CD4-positive, alpha-beta memory T cell (primary cell): Measurements from ENCODE around the gene LRRIQ4. TPM values are rescaled to one million over a fixed set of nuclear protein-coding genes. Genes with fewer than 3 reads are reported as not detected.

ENCODE experiments used
- CTCF ChIA-PET: fragments of 350-600 bp; sonication (Branson Sonifier 250); formaldehyde crosslinking; loops from one replicate; lab custom pipeline; 2021; ENCODE audit warnings: inconsistent platforms; ENCODE audit not compliant: partially characterized antibody; lab: Charles Lee
- POLR2A ChIA-PET: fragments of 350-600 bp; sonication (Branson Sonifier 250); formaldehyde crosslinking; loops from one replicate; lab custom pipeline; 2021; ENCODE audit not compliant: partially characterized antibody; lab: Charles Lee
- DNase-seq, 5 donors: peaks; one replicate each; pipeline versions ENCODE4 v3.0.0 to v3.0.0-alpha.2; 2020 to 2022; ENCODE audit warnings: mixed read lengths in 1 of 5
- H3K27ac ChIP-seq: one replicate; pipeline ENCODE4 v1.7.0; 2013; ENCODE audit warnings: low read depth, low read length
- H3K27me3 ChIP-seq: 2 replicates; pipeline ENCODE4 v1.7.0; 2013; ENCODE audit warnings: mild to moderate bottlenecking, low read length, moderate library complexity; ENCODE audit not compliant: insufficient read depth
- H3K36me3 ChIP-seq: 2 replicates; pipeline ENCODE4 v1.7.0; 2013; ENCODE audit warnings: mild to moderate bottlenecking, low read length, moderate library complexity; ENCODE audit not compliant: insufficient read depth
- H3K4me1 ChIP-seq: 2 replicates; pipeline ENCODE4 v1.7.0; 2013; ENCODE audit warnings: mild to moderate bottlenecking, low read length, moderate library complexity; ENCODE audit not compliant: insufficient read depth
- H3K4me3 ChIP-seq, 2 donors: one replicate each; pipeline ENCODE4 v1.7.0; 2013; ENCODE audit warnings: low read length in 2 of 2, mild to moderate bottlenecking in 1 of 2
- H3K9me3 ChIP-seq, 2 donors: one replicate each; pipeline ENCODE4 v1.7.0; 2013; ENCODE audit warnings: low read length in 2 of 2, control low read depth in 1 of 2; ENCODE audit not compliant: control insufficient read depth in 1 of 2
- H3K27ac Mint-ChIP-seq, 7 donors: one replicate each; pipeline ENCODE4 v1.8.0; 2020 to 2021; ENCODE audit warnings: mixed read lengths in 7 of 7, mild to moderate bottlenecking in 6 of 7, inconsistent platforms in 3 of 7, moderate library complexity in 3 of 7
- H3K27me3 Mint-ChIP-seq, 2 donors: one replicate each; pipeline ENCODE4 v1.8.0; 2020 to 2021; ENCODE audit warnings: mixed read lengths in 2 of 2
- H3K36me3 Mint-ChIP-seq, 2 donors: one replicate each; pipeline ENCODE4 v1.8.0; 2020 to 2021; ENCODE audit warnings: mixed read lengths in 2 of 2, inconsistent platforms in 1 of 2, mild to moderate bottlenecking in 1 of 2
- H3K4me1 Mint-ChIP-seq, 4 donors: one replicate each; pipeline ENCODE4 v1.8.0; 2020 to 2021; ENCODE audit warnings: mixed read lengths in 4 of 4, mild to moderate bottlenecking in 1 of 4
- H3K4me3 Mint-ChIP-seq, 8 donors: one replicate each; pipeline ENCODE4 v1.8.0; 2020 to 2021; ENCODE audit warnings: mixed read lengths in 8 of 8, mild to moderate bottlenecking in 7 of 8, moderate library complexity in 6 of 8, inconsistent platforms in 3 of 8
- H3K9me3 Mint-ChIP-seq, 8 donors: one replicate each; pipeline ENCODE4 v1.8.0; 2020 to 2021; ENCODE audit warnings: mixed read lengths in 8 of 8, mild to moderate bottlenecking in 5 of 8, inconsistent platforms in 3 of 8, moderate library complexity in 1 of 8
- intact Hi-C: fragments of 100-400 bp; cut with micrococcal nuclease; formaldehyde crosslinking; loops from one replicate; pipeline ENCODE4 v1.15.1; 2023
- polyA plus RNA-seq, 2 donors: library from polyadenylated mRNA; unstranded; fragments of 300-500 nt; fragmentation: Illumina TruSeq; gene quantifications; one replicate each; pipeline ENCODE4 v1.2.3, GENCODE V29; 2021
- total RNA-seq, 2 experiments: library from RNA; stranded (reverse); gene quantifications; one replicate each; pipeline ENCODE4 v1.2.3, GENCODE V29; 2021

The LRRIQ4 gene
- total and polyA plus RNA-seq, 4 experiments from 2014 or later, result not detected

DNA sequence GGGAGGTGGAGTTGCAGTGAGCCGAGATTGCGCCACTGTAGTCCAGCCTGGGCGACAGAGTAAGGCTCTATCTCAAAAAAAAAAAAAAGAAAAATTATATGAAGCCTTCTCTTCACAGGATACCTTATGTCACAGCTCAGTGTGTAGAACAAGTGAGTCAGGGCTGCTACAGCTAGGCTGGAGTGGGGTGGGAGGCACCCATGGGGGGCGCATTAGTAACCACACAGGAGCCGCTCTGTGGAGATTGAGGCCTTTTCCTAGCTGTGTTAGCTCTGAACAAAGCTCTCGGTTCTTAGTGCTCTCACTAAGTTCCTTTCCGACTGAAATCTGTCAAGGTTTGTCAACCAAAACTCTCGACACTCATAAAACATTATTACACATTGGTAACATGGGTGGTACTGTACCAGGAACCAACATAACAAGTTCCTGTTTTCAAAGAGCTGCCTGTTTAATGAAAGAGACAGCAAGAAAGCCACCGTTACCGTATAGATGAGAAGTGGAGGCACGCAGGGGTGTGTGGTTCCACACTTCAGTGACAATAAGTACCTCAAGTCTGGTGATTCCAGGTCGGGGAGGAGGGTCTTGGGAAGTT is 52.6 kb downstream of the LRRIQ4 start:
- intact Hi-C loops, result loop anchor here (10.0 kb wide), 2 partner anchors 230 to 410 kb away; no protein-coding TSS in a partner anchor
- Mint-ChIP-seq H3K36me3 (no peaks in the 10 kb centered on the region), H3K4me1 (peaks cover 4 to 17% (median 6%) of the 10 kb centered on the region in 4 donors), H3K27me3 (peaks cover 3 to 7% of the 10 kb centered on the region in 2 donors), H3K27ac (peak overlapping the region in 4 of 7 donors; percentile 60 to 71 (median 62)), H3K9me3 (no peaks in the 10 kb centered on the region), H3K4me3 (peak overlapping the region in 2 of 8 donors; percentile 22 to 41)
- H3K36me3 ChIP-seq, result no peaks in the 10 kb centered on the region
- H3K9me3 ChIP-seq, result no peaks in the 10 kb centered on the region
- H3K27me3 ChIP-seq, result no peaks in the 10 kb centered on the region
- H3K4me1 ChIP-seq, result peaks cover 7% of the 10 kb centered on the region
- H3K27ac ChIP-seq, result no peak overlapping the region
- CTCF ChIA-PET, result interaction anchor here (1.1 to 6.2 kb wide), 4 partner anchors 27 to 947 kb away, joined by 3 to 29 read pairs (median 15); no protein-coding TSS in a partner anchor
- DNase-seq, result peak in 1 of 5 donors; percentile 2
- POLR2A ChIA-PET, result interaction anchor here (1.0 kb wide), 1 partner anchor 102 kb away, joined by 5 read pairs; no protein-coding TSS in a partner anchor
- H3K4me3 ChIP-seq, result no peak overlapping the region

DNA sequence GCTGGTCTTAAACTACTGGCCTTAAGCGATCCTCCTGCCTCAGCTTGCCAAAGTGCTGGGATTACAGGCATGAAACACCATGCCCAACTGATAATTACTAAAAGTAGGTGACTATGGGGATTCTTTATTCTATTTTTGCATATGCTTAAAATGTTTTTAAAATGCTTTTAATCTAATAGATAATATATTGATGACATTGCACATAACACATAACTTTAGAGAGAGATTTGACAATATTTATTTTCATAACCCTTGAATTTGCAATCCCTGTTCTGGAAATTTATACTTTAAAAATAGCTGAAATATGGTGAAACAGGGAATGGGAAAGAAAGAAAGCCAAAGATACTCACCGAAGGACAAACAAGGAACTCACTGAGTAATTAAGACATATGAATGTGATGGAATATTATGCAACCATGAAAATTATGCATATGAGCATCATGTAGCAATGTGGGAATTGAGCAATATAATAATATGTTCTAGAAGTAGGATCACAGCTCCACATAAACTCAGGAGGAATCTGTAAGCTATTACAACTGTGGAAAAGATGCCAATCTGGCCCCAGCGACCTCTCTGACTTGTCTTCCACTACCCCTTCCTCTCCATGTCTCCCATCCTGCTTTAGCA is 55.0 kb downstream of the LRRIQ4 start:
- ChIA-PET CTCF (interaction anchor here (0.7 kb wide), 1 partner anchor 103 kb away, joined by 3 read pairs; the partner anchor contains the start of gene TERC), POLR2A (no interaction called here)
- Histone ChIP-seq H3K9me3 (no peaks in the 10 kb centered on the region), H3K4me1 (peaks cover 21% of the 10 kb centered on the region), H3K4me3 (no peak overlapping the region), H3K27me3 (no peaks in the 10 kb centered on the region), H3K27ac (no peak overlapping the region), H3K36me3 (no peaks in the 10 kb centered on the region)
- no peaks in the 10 kb centered on the region for H3K36me3 Mint-ChIP-seq
- peaks cover 15 to 34% (median 19%) of the 10 kb centered on the region in 4 donors for H3K4me1 Mint-ChIP-seq
- peaks cover 0 to 1% of the 10 kb centered on the region in 2 donors for H3K27me3 Mint-ChIP-seq
- H3K4me3 Mint-ChIP-seq, result no peak overlapping the region
- intact Hi-C loops, result loop anchor here (10.0 kb wide), 2 partner anchors 227 to 407 kb away; no protein-coding TSS in a partner anchor
- no peak overlapping the region for H3K27ac Mint-ChIP-seq
- no peak for DNase-seq
- no peaks in the 10 kb centered on the region for H3K9me3 Mint-ChIP-seq

DNA sequence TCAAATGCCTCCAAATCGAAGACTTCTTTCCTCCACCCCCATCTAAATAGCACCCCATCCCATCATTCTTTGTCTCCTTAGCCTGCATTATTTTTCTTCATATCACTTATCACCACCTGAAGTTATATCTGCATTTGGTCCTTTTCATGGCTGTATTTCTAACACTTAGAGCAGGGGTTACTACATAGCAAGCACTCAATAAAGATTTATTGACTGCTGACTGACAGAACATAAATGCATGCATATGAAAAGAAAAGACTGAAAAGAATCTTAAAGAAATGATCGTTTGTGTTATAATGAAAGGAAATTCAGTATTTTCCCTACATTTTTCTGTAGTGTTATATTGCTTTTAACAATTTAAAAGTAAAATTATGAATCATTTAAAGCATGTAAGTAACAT is 55.7 kb downstream of the LRRIQ4 start:
- DNase-seq, result no peak
- no peaks in the 10 kb centered on the region for H3K9me3 ChIP-seq
- H3K4me3 ChIP-seq, result no peak overlapping the region
- Mint-ChIP-seq H3K27me3 (peaks cover 0 to 1% of the 10 kb centered on the region in 2 donors), H3K27ac (no peak overlapping the region), H3K4me1 (peaks cover 15 to 35% (median 18%) of the 10 kb centered on the region in 4 donors), H3K36me3 (no peaks in the 10 kb centered on the region), H3K4me3 (no peak overlapping the region), H3K9me3 (no peaks in the 10 kb centered on the region)
- peaks cover 18% of the 10 kb centered on the region for H3K4me1 ChIP-seq
- no peak overlapping the region for H3K27ac ChIP-seq
- intact Hi-C loops, result loop anchor here (10.0 kb wide), 2 partner anchors 226 to 406 kb away; no protein-coding TSS in a partner anchor
- ChIA-PET POLR2A (no interaction called here), CTCF (no interaction called here)
- no peaks in the 10 kb centered on the region for H3K27me3 ChIP-seq
- no peaks in the 10 kb centered on the region for H3K36me3 ChIP-seq

DNA sequence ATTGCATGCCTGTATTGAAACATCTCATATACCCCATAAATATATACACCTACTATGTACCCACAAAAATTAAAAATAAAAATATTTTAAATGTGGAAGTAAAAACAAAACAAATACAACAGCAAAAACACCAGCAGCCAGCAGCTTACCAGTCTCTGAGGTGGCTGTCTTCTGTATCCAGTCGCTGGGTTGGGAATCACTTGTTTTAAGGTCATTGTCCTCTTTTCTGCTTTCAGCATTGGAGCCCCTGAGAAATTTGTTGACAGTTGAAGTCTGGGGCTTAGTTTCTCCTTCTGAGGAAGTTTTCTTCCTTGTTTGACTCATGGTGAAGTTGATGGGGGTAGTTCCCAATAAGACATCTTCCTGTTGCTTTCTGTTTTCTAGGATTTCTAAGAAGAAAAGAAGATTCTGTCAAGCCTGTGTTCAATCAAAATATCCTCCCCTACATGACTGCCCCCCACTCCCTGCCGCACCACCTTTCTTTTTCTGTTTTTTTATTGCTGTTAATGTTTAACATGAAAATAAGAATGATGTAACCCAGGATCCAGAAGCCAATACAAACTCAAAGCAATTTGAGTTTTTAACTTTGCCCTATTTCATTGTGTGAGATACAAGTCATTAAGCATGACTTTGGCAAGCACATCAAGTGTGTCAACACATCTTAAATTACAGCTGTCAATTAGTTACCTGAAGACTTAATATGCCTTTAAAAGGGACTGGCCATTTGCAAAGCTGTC is 57.0 kb downstream of the LRRIQ4 start, which contains the start of gene LRRC31:
TSS of gene LRRC31 (minus strand) at position 452 of the 737 bp plus-strand sequence. CDS start at position 324, 128 bp downstream.
- no peak within 1 kb of the TSS for H3K4me3 Mint-ChIP-seq
- no peak for DNase-seq
- H3K4me1 Mint-ChIP-seq, result peaks cover 12 to 27% (median 15%) of the 10 kb centered on the region in 4 donors
- H3K4me3 ChIP-seq, result no peak within 1 kb of the TSS
- peak within 1 kb of the TSS in 3 of 7 donors; percentile 36 to 73 (median 47) for H3K27ac Mint-ChIP-seq
- H3K36me3 Mint-ChIP-seq, result no peaks in the 10 kb centered on the region
- intact Hi-C loops, result loop anchor here (10.0 kb wide), 2 partner anchors 225 to 405 kb away; no protein-coding TSS in a partner anchor
- POLR2A ChIA-PET, result interaction anchor here (1.8 kb wide), 1 partner anchor 97 kb away, joined by 12 read pairs; the partner anchor contains the start of gene SEC62
- peaks cover 0 to under 1% of the 10 kb centered on the region in 2 donors for H3K27me3 Mint-ChIP-seq
- CTCF ChIA-PET, result no interaction called here
- H3K27me3 ChIP-seq, result peaks cover 4% of the 10 kb centered on the region
- H3K27ac ChIP-seq, result no peak within 1 kb of the TSS
- no peaks in the 10 kb centered on the region for H3K36me3 ChIP-seq
- H3K9me3 ChIP-seq, result no peaks in the 10 kb centered on the region
- H3K4me1 ChIP-seq, result peaks cover 15% of the 10 kb centered on the region
- no peaks in the 10 kb centered on the region for H3K9me3 Mint-ChIP-seq

DNA sequence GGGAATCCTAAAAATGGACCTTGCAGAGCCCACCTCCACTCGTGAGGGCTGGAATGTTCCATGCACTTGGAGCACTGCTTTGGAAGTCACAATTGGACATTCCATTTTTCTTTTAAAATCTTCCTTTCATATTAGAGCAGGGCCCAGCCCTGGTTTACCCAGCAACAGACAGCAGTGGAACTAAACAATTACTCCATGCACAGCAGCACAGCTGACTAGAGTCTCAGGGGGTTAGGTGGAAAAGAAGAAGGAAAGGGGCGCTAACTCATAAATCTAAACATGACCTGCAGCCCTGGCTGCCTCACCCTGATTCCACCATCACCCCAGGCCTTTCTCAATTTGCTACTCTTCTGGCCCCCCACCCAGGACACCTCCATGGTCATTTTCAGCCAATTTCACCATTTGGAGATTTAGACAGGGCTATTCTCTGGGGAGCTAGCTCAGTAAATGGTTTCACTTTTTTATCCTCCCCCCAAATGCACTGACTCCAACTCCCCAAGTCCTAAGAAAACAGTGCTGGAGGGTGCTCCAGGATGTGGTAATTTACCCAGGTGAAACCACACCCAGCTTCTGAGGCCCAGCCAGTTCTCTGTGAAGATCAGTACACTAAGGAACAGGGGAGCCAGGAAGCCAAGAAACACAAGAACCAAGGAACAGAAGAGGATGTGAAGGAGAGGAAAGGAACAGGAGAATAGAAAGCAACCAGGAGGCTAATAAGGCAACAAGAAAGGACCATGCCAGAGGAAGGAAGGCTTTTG is 58.6 kb downstream of the LRRIQ4 start:
- ChIA-PET CTCF (interaction anchor here (1.8 kb wide), 1 partner anchor 9 kb away, joined by 10 read pairs; no protein-coding TSS in a partner anchor), POLR2A (interaction anchor here (1.3 to 1.8 kb wide), 2 partner anchors 95 to 107 kb away, joined by 4 to 12 read pairs; partner anchors contain the start of genes SEC62 and TERC)
- H3K4me3 Mint-ChIP-seq, result peak overlapping the region in 7 of 8 donors; percentile 4 to 77 (median 49)
- no peaks in the 10 kb centered on the region for H3K36me3 Mint-ChIP-seq
- no peak overlapping the region for H3K27ac ChIP-seq
- H3K27me3 Mint-ChIP-seq, result peaks cover 1 to 2% of the 10 kb centered on the region in 2 donors
- intact Hi-C loops, result no loop called here
- H3K9me3 Mint-ChIP-seq, result no peaks in the 10 kb centered on the region
- no peaks in the 10 kb centered on the region for H3K9me3 ChIP-seq
- DNase-seq, result peak in 4 of 5 donors; percentile 22 to 29 (median 24)
- no peaks in the 10 kb centered on the region for H3K36me3 ChIP-seq
- H3K4me1 ChIP-seq, result peaks cover 15% of the 10 kb centered on the region
- no peak overlapping the region for H3K4me3 ChIP-seq
- peak overlapping the region in 5 of 7 donors; percentile 3 to 83 (median 58) for H3K27ac Mint-ChIP-seq
- H3K4me1 Mint-ChIP-seq, result peaks cover 12 to 27% (median 15%) of the 10 kb centered on the region in 4 donors
- H3K27me3 ChIP-seq, result peaks cover 5% of the 10 kb centered on the region

DNA sequence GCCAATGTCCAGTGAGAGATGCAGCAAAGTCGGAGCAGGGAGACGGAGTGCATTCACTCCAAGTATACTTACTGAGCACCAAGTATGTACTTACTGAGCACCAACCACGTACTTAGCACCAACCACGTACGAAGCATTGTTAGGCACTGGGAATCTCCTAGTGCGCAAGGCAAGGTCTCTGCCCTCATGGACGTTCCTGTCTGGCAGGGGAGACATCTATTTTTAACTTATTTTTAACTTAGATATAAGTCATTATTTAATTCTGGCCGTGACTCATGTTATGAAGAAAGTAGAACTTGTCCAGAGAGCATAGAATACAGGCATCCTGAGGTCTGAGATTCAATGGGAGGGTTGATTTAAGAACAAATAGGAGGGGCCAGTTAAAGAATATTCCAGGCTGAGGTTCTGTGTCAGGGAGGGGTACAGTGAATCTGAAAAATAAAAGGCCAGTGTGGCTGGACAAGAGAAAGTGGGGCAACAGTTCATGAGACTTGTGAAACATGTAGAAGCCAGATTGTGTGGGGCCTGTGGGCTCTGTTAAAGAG is 66.4 kb downstream of the LRRIQ4 start:
- peaks cover 1 to 2% of the 10 kb centered on the region in 2 donors for H3K27me3 Mint-ChIP-seq
- Histone ChIP-seq H3K36me3 (no peaks in the 10 kb centered on the region), H3K27me3 (peaks cover 5% of the 10 kb centered on the region), H3K27ac (no peak overlapping the region), H3K4me1 (no peaks in the 10 kb centered on the region), H3K4me3 (no peak overlapping the region), H3K9me3 (no peaks in the 10 kb centered on the region)
- H3K9me3 Mint-ChIP-seq, result no peaks in the 10 kb centered on the region
- no peak overlapping the region for H3K27ac Mint-ChIP-seq
- CTCF ChIA-PET, result interaction anchor here (2.2 kb wide), 1 partner anchor 16 kb away, joined by 10 read pairs; no protein-coding TSS in a partner anchor
- no peaks in the 10 kb centered on the region for H3K36me3 Mint-ChIP-seq
- peaks cover 0 to 4% (median 1%) of the 10 kb centered on the region in 4 donors for H3K4me1 Mint-ChIP-seq
- no peak for DNase-seq
- no peak overlapping the region for H3K4me3 Mint-ChIP-seq
- POLR2A ChIA-PET, result no interaction called here
- intact Hi-C loops, result no loop called here
